GM12878 (cell line): Measurements from ENCODE around the gene ADAMTSL4. TPM values are rescaled to one million over a fixed set of nuclear protein-coding genes. Genes with fewer than 3 reads are reported as not detected.

Experiments
- ATAC-seq: fragments of 200-7000 bp; cut with Tn5 transposase; 3 replicates; pipeline ENCODE4 v1.9.1; 2020; ENCODE audit warnings: mild to moderate bottlenecking, moderate library complexity
- BruUV-seq: library from RNA; stranded (reverse); fragments of 400-500 nt; replicated peaks from 2 replicates; lab custom pipeline; 2021; lab: Mats Ljungman, UMichigan
- CTCF ChIA-PET: fragments of 300-600 bp; sonication (Branson Sonifier 250); formaldehyde crosslinking; extraction: SDS; loops from one replicate; lab custom pipeline; 2021; ENCODE audit warnings: inconsistent platforms; lab: Yijun Ruan, JAX
- POLR2A ChIA-PET: fragments of 350-600 bp; formaldehyde crosslinking; extraction: SDS; loops from one replicate; lab custom pipeline; 2021; ENCODE audit warnings: inconsistent platforms; lab: Charles Lee
- RAD21 ChIA-PET: fragments of 300-600 bp; sonication (Branson Sonifier 250); formaldehyde crosslinking; loops from one replicate; lab custom pipeline; 2023; ENCODE audit warnings: antibody characterized with exemption; ENCODE audit not compliant: unreplicated experiment; lab: Charles Lee
- SMC1A ChIA-PET: fragments of 300-600 bp; sonication (Branson Sonifier 250); formaldehyde crosslinking; loops from one replicate; lab custom pipeline; 2023; ENCODE audit not compliant: unreplicated experiment, uncharacterized antibody; lab: Charles Lee
- DNase-seq: peaks from one replicate; pipeline ENCODE4 v3.0.0-alpha.2; 2011; ENCODE audit warnings: low read depth, low spot score
- FAIRE-seq: peaks from 3 replicates; lab custom pipeline; 2011; peaks lifted over from hg19 to GRCh38; lab: Jason Lieb, UNC
- H2AFZ ChIP-seq: 2 replicates; pipeline ENCODE4 v1.6.0; 2011; ENCODE audit warnings: low read depth, low read length, control low read depth; ENCODE audit not compliant: control insufficient read depth
- H3K27ac ChIP-seq: 2 replicates; pipeline ENCODE4 v1.5.1; 2011; ENCODE audit warnings: control low read depth; ENCODE audit not compliant: control insufficient read depth, insufficient read depth
- H3K27me3 ChIP-seq, 2 experiments: replicated peaks in 1 of 2; 2 replicates each; pipeline versions ENCODE4 v1.6.0 to v1.6.1; 2011; ENCODE audit warnings: low read length in 1 of 2; ENCODE audit not compliant: control insufficient read depth in 2 of 2, insufficient read depth in 2 of 2
- H3K36me3 ChIP-seq, 2 experiments: 2 replicates each; pipeline ENCODE4 v1.5.1; 2011; ENCODE audit warnings: low read length in 1 of 2; ENCODE audit not compliant: control insufficient read depth in 2 of 2, insufficient read depth in 2 of 2
- H3K4me1 ChIP-seq: 2 replicates; pipeline ENCODE4 v1.6.1; 2011; ENCODE audit warnings: mild to moderate bottlenecking, low read length, moderate library complexity, mixed read lengths; ENCODE audit not compliant: control insufficient read depth, insufficient read depth
- H3K4me2 ChIP-seq: 2 replicates; pipeline ENCODE4 v1.6.0; 2011; ENCODE audit warnings: control low read depth; ENCODE audit not compliant: control insufficient read depth, insufficient read depth
- H3K4me3 ChIP-seq: fragments of 200-600 bp; sonication (generic); 2 replicates; pipeline ENCODE4 v1.5.1; 2016
- H3K79me2 ChIP-seq: 2 replicates; pipeline ENCODE4 v1.6.0; 2011; ENCODE audit warnings: low read length; ENCODE audit not compliant: control insufficient read depth, insufficient read depth
- H3K9ac ChIP-seq: 2 replicates; pipeline ENCODE4 v1.8.0; 2011; ENCODE audit warnings: low read length, control low read depth, mixed read lengths; ENCODE audit not compliant: control insufficient read depth, insufficient read depth
- H3K9me3 ChIP-seq: replicated peaks from 3 replicates; pipeline ENCODE4 v1.5.1; 2011; ENCODE audit warnings: mild to moderate bottlenecking, low read length; ENCODE audit not compliant: control insufficient read depth, insufficient read depth
- H4K20me1 ChIP-seq: 2 replicates; pipeline ENCODE4 v1.6.0; 2011; ENCODE audit not compliant: control insufficient read depth, insufficient read depth
- POLR2AphosphoS5 ChIP-seq: IDR thresholded peaks from 2 replicates; pipeline ENCODE4 v1.6.1; 2011; ENCODE audit warnings: mild to moderate bottlenecking, low read length, inconsistent platforms
- SMC3 ChIP-seq: IDR thresholded peaks from 2 replicates; pipeline ENCODE4 v1.6.1; 2011; ENCODE audit warnings: low read length, improper control_type of control experiment, borderline replicate concordance
- WGBS: methylation state at CpG from one replicate; pipeline ENCODE4 v1.1.6; 2016; ENCODE audit warnings: low lambda C conversion rate; ENCODE audit not compliant: insufficient replicate concordance, insufficient coverage; ENCODE audit errors: missing lambda C conversion rate; 5-methylcytosine and 5-hydroxymethylcytosine counted together
- in situ Hi-C: fragments of 300-500 bp; cut with MboI; formaldehyde crosslinking; loops from 9 replicates; pipeline ENCODE4 v1.14.3; 2018; ENCODE audit warnings: mixed read lengths
- intact Hi-C: fragments of 100-400 bp; cut with micrococcal nuclease; formaldehyde crosslinking; loops from one replicate; pipeline ENCODE4 v1.14.2; 2022; ENCODE audit not compliant: unreplicated experiment
- polyA plus RNA-seq, 11 experiments: library from polyadenylated mRNA; depleted of rRNA in 4 of 11; unstranded in 6 of 11; stranded (reverse) in 5 of 11; fragments of >200 nt; fragmentation: Nextera tagmentation in 4 of 11; fragmentation: Illumina TruSeq in 1 of 11; extraction: Ambion mirVana in 4 of 11; extraction: Trizol in 1 of 11; gene quantifications; 1 replicate in 1 of 11; 2 replicates in 10 of 11; pipeline versions ENCODE4 v1.2.1 to v1.2.3, GENCODE V29; 2011 to 2016; ENCODE audit warnings: inconsistent platforms in 2 of 11, missing spikeins in 2 of 11, low read depth in 1 of 11
- total RNA-seq, 4 experiments: library from RNA; depleted of rRNA in 3 of 4; stranded (reverse); fragments of >200 nt in 3 of 4; fragmentation: Illumina TruSeq in 1 of 4; extraction: Trizol in 1 of 4; gene quantifications; 2 replicates each; pipeline versions ENCODE4 v1.2.1 to v1.2.3, GENCODE V29; 2013 to 2021
- TF ChIP-seq, protein P1 (sequence below): fragments of 450-650 bp; IDR thresholded peaks from 2 replicates; pipeline ENCODE4 v1.6.1; 2018; ENCODE audit warnings: borderline replicate concordance, mild to moderate bottlenecking; ENCODE audit not compliant: partially characterized antibody

ADAMTSL4 gene
- total and polyA plus RNA-seq, 10 of the 15 experiments (the other 5 are each of a cell fraction or from before 2014, with no cell fraction given) = 0.04 to 0.15 (median 0.05) TPM; not detected in 5

DNA sequence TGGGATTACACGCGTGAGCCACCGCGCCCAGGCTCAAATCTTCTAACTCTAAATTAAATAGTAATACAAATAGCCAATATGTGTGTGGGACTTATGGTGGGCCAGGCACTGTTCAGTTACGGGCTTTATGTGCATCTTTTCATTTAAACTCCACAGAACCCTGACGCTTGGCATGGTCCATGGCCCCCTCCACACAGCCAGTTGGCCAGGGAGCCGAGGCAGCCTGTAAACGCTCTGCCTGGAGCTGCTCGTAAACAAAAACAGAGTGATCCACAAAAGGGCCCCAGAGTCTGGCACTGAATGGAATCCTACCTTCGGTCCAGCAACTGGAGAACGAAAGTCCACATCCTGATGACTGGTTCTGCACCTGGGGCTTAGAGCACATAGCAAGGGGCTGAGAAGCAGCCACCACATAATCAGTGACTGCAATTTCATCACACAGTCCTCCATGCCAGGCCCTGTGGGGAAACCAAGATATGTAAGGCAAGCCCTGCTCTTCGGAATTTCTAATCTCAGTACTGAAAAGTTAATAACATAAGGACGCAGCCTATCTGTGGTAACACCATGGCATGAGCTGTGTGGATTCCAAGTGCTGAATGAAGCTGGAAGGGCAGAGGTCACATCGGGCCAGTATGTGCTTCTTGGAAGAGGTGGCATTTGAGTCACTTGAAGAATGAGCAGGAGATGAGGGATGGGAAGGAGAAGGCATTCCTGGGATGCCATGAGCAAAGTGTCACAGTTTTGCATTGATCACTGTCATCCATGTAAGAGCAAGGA lies 13.5 kb upstream of the ADAMTSL4 start:
- ChIA-PET SMC1A (interaction anchor here (0.9 kb wide), 2 partner anchors 9 to 157 kb away, joined by 3 read pairs; no protein-coding TSS in a partner anchor), POLR2A (interaction anchor here (0.6 kb wide), 1 partner anchor 16 kb away, joined by 3 read pairs; no protein-coding TSS in a partner anchor), RAD21 (interaction anchor here (0.6 kb wide), 1 partner anchor 181 kb away, joined by 3 read pairs; no protein-coding TSS in a partner anchor)
- Histone ChIP-seq H3K27me3 (no peaks in the 10 kb centered on the region), H2AFZ (no peak overlapping the region), H3K9ac (no peak overlapping the region), H3K36me3 (no peaks in the 10 kb centered on the region), H3K79me2 (no peaks in the 10 kb centered on the region), H3K27ac (no peak overlapping the region), H4K20me1 (no peaks in the 10 kb centered on the region)
- WGBS = 57% methylated on average over 14 of the region's 14 CpGs
- in situ Hi-C loops = no loop called here
- no peak for FAIRE-seq
- DNase-seq = no peak
- no peak for TF ChIP-seq SMC3
- TF ChIP-seq, all 136 proteins: peak for 0
- Histone ChIP-seq H3K4me3 (no peak overlapping the region), H3K4me2 (no peak overlapping the region), H3K9me3 (no peaks in the 10 kb centered on the region), H3K4me1 (no peaks in the 10 kb centered on the region; the same call in 1 of the 2 replicates)
- CTCF ChIA-PET = interaction anchor here (0.6 to 1.7 kb wide), 8 partner anchors 19 to 280 kb away, joined by 3 to 8 read pairs (median 3); partner anchors contain the start of gene FALEC
- ATAC-seq = no peak
- no TSS peak for BruUV-seq
- intact Hi-C loops = no loop called here

DNA sequence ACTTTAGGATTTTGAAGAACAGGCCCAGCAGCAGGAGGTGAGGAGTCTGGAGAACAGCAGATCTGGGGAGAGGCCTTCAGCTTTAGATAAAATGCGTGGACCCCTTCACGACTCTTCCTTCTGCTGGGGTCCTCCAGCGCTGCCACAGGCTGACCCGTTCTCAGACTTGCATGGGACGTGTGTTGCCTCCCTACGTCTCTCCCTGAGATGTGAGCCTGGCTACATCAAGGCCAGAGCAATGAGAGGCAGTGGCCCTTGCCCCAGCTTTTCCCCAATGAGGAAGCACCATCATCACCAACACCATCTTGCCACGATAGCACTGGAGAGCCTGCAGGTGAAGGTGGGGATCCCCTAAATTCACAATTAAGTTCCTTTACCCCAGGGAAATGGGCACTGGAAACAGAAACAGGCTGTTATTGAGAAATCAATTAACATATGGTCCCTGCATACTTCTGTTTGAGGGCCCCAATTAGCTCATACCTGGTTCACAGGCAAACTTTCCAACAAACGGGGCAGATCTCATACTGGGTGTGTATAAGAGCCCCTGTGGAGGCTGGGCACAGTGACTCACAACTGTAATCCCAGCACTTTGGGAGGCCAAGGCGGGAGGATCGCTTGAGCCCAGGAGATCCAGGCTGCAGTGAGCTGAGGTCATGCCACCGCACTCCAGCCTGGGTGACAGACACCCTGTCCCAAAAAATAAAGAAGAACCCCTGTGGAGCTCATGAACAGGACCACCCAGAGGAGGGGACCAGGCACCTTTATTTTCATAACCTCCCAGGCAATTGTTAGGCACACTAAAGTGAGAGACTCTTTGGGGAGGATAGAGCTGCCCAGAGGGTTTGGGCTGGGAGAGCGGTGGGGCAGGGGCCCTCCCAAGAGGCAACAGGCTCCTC lies 12.1 kb upstream of the ADAMTSL4 start:
- no peaks in the 10 kb centered on the region for H3K36me3 ChIP-seq
- no peak overlapping the region for H3K4me2 ChIP-seq
- no peaks in the 10 kb centered on the region for H3K9me3 ChIP-seq
- H4K20me1 ChIP-seq = no peaks in the 10 kb centered on the region
- CTCF ChIA-PET = interaction anchor here (0.7 to 2.3 kb wide), 8 partner anchors 18 to 459 kb away, joined by 3 to 8 read pairs (median 4); partner anchors contain the start of gene FALEC
- H3K4me1 ChIP-seq = no peaks in the 10 kb centered on the region; the same call in 1 of the 2 replicates
- FAIRE-seq (no peak), ATAC-seq (no peak; the same call in 2 of the 3 replicates), DNase-seq (no peak)
- no peak overlapping the region for H3K9ac ChIP-seq
- intact Hi-C loops = loop anchor here (1.0 kb wide), 1 partner anchor 74 kb away; no protein-coding TSS in a partner anchor
- no peaks in the 10 kb centered on the region for H3K27me3 ChIP-seq
- TF ChIP-seq, protein P1, sequence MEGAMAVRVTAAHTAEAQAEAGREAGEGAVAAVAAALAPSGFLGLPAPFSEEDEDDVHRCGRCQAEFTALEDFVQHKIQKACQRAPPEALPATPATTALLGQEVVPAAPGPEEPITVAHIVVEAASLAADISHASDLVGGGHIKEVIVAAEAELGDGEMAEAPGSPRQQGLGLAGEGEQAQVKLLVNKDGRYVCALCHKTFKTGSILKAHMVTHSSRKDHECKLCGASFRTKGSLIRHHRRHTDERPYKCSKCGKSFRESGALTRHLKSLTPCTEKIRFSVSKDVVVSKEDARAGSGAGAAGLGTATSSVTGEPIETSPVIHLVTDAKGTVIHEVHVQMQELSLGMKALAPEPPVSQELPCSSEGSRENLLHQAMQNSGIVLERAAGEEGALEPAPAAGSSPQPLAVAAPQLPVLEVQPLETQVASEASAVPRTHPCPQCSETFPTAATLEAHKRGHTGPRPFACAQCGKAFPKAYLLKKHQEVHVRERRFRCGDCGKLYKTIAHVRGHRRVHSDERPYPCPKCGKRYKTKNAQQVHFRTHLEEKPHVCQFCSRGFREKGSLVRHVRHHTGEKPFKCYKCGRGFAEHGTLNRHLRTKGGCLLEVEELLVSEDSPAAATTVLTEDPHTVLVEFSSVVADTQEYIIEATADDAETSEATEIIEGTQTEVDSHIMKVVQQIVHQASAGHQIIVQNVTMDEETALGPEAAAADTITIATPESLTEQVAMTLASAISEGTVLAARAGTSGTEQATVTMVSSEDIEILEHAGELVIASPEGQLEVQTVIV = no peak
- no peak for TF ChIP-seq POLR2AphosphoS5
- in situ Hi-C loops = no loop called here
- H3K27ac ChIP-seq = no peak overlapping the region
- SMC1A ChIA-PET = interaction anchor here (0.6 kb wide), 1 partner anchor 50 kb away, joined by 3 read pairs; no protein-coding TSS in a partner anchor
- POLR2A ChIA-PET = interaction anchor here (0.8 kb wide), 1 partner anchor 9 kb away, joined by 3 read pairs; no protein-coding TSS in a partner anchor
- RAD21 ChIA-PET = no interaction called here
- H3K4me3 ChIP-seq = no peak overlapping the region
- no peaks in the 10 kb centered on the region for H3K79me2 ChIP-seq
- H2AFZ ChIP-seq = no peak overlapping the region
- BruUV-seq = no TSS peak
- WGBS = 70% methylated on average over 12 of the region's 12 CpGs
